Kidney epithelial cell (primary cell): ENCODE data around the gene TRIM45. TPM values are rescaled to one million over a fixed set of nuclear protein-coding genes. Genes with fewer than 3 reads are reported as not detected.
A peak's percentile ranks its signal among the peaks of the same experiment; 100 is the strongest.
"Not testable (repeated sequence)": the region's sequence is repeated elsewhere in the genome, so short reads cannot be mapped to it uniquely, and the experiment has no call there.

Experiments used
- DNase-seq: peaks from one replicate; pipeline ENCODE4 v3.0.0-alpha.2; 2010; ENCODE audit warnings: low read depth
- H3K27me3 ChIP-seq: 2 replicates; pipeline ENCODE4 v1.6.0; 2011; ENCODE audit warnings: low read length; ENCODE audit not compliant: control insufficient read depth, insufficient read depth
- H3K36me3 ChIP-seq: 2 replicates; pipeline ENCODE4 v1.5.1; 2011; ENCODE audit warnings: low read length; ENCODE audit not compliant: control insufficient read depth, insufficient read depth
- H3K4me3 ChIP-seq: 2 replicates; pipeline ENCODE4 v1.5.1; 2011; ENCODE audit warnings: low read depth, mild to moderate bottlenecking, control low read depth, low read length
- total RNA-seq: library from RNA; depleted of rRNA; stranded (reverse); fragments of >200 nt; gene quantifications from 2 replicates; pipeline ENCODE4 v1.2.3, GENCODE V29; 2015
- TF ChIP-seq, protein P1 (sequence below): IDR thresholded peaks from 2 replicates; pipeline ENCODE4 v1.5.1; 2011; ENCODE audit warnings: mild to moderate bottlenecking, moderate library complexity, low read length, control low read depth, inconsistent platforms; ENCODE audit not compliant: insufficient read depth, poor library complexity, severe bottlenecking

Gene TRIM45
- total RNA-seq, 1 donor from 2014 or later, result 7.4 TPM

- no peaks in the 10 kb centered on the region for H3K27me3 ChIP-seq
- H3K4me3 ChIP-seq, result no peak overlapping the region
- TF ChIP-seq, protein P1, sequence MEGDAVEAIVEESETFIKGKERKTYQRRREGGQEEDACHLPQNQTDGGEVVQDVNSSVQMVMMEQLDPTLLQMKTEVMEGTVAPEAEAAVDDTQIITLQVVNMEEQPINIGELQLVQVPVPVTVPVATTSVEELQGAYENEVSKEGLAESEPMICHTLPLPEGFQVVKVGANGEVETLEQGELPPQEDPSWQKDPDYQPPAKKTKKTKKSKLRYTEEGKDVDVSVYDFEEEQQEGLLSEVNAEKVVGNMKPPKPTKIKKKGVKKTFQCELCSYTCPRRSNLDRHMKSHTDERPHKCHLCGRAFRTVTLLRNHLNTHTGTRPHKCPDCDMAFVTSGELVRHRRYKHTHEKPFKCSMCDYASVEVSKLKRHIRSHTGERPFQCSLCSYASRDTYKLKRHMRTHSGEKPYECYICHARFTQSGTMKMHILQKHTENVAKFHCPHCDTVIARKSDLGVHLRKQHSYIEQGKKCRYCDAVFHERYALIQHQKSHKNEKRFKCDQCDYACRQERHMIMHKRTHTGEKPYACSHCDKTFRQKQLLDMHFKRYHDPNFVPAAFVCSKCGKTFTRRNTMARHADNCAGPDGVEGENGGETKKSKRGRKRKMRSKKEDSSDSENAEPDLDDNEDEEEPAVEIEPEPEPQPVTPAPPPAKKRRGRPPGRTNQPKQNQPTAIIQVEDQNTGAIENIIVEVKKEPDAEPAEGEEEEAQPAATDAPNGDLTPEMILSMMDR, result no peak
- DNase-seq, result no peak
- H3K36me3 ChIP-seq, result no peaks in the 10 kb centered on the region
Observed at GRCh38 chr1:117127795-117128194, 6.2 kb upstream of the TRIM45 start.

- no peak for DNase-seq
- TF ChIP-seq, protein P1, result no peak
- no peaks in the 10 kb centered on the region for H3K36me3 ChIP-seq
- H3K4me3 ChIP-seq, result no peak overlapping the region
- no peaks in the 10 kb centered on the region for H3K27me3 ChIP-seq
Observed at GRCh38 chr1:117124661-117125060, 3.1 kb upstream of the TRIM45 start.

DNA sequence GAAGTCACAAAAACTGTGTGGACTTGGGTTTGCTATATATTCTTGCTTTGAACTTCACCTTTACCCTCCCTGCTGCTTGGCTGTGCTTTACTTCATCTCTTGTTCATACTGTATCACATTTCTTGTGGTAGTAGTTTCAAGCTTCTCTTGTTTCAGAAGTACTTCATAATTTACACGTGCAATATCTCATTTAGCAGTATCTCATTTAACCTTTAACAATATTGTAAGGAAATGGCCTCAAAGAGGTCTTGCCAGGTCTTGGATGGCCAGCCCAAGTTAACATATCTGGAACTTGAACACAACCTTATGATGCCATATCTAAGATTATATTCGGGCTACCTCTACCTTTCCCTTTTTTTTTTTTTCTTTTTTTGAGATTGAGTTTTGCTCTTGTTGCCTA, 1.7 kb upstream of the TRIM45 start:
- H3K4me3 ChIP-seq, result no peak overlapping the region
- TF ChIP-seq, protein P1, result no peak
- no peak for DNase-seq

GRCh38 chr1:117122330-117123025, 929 bp upstream of the TRIM45 start:
- TF ChIP-seq, protein P1, result no peak
- H3K4me3 ChIP-seq, result peak overlapping the region; percentile 63
- H3K36me3 ChIP-seq, result no peaks in the 10 kb centered on the region
- DNase-seq, result no peak
- no peaks in the 10 kb centered on the region for H3K27me3 ChIP-seq

More for the DNA sequence above, 1.7 kb upstream of the TRIM45 start:
- Histone ChIP-seq H3K27me3 (no peaks in the 10 kb centered on the region), H3K36me3 (no peaks in the 10 kb centered on the region)

GRCh38 chr1:117120774-117121588, 568 bp downstream of the TRIM45 start:
- TF ChIP-seq, protein P1, result no peak
- no peak for DNase-seq
- H3K4me3 ChIP-seq, result peak overlapping the region; percentile 63
- no peaks in the 10 kb centered on the region for H3K36me3 ChIP-seq
- H3K27me3 ChIP-seq, result no peaks in the 10 kb centered on the region

DNA sequence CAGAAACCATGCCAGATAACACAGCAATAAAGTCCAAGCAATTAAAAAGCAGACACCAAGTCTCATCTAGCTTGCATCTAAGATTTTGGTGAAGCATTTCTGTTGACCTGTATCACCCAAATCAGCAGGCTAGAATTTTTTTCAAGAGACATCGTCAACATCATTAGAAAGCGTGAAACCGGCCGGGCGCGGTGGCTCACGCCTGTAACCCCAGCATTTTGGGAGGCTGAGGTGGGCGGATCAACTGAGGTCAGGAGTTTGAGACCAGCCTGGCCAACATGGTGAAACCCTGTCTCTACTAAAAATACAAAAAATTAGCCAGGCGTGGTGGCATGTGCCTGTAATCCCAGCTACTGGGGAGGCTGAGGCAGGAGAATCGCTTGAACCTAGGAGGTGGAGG, 2.4 kb downstream of the TRIM45 start:
- H3K27me3 ChIP-seq, H3K36me3 ChIP-seq, DNase-seq, H3K4me3 ChIP-seq: not testable (repeated sequence)
